H9 (cell line): ENCODE measurements around the gene RHEX. TPM values are rescaled to one million over a fixed set of nuclear protein-coding genes. Genes with fewer than 3 reads are reported as not detected.

ENCODE experiments used
- DNase-seq: peaks from one replicate; pipeline ENCODE4 v3.0.0-alpha.2; 2017
- H2AFZ ChIP-seq: one replicate; pipeline ENCODE4 v1.6.1; 2013; ENCODE audit warnings: mild to moderate bottlenecking, low read length, control low read depth, moderate library complexity
- H2AK5ac ChIP-seq: 2 replicates; pipeline ENCODE4 v1.6.1; 2013; ENCODE audit warnings: low read length, control low read depth, mixed read lengths; ENCODE audit not compliant: insufficient read length
- H2BK120ac ChIP-seq: one replicate; pipeline ENCODE4 v1.6.1; 2013; ENCODE audit warnings: low read depth, mild to moderate bottlenecking, low read length, control low read depth, inconsistent platforms; ENCODE audit not compliant: poor library complexity, severe bottlenecking
- H2BK12ac ChIP-seq: 2 replicates; pipeline ENCODE4 v1.6.1; 2013; ENCODE audit warnings: low read length, control low read depth, mixed read lengths, low read depth; ENCODE audit not compliant: insufficient read length
- H2BK15ac ChIP-seq: 2 replicates; pipeline ENCODE4 v1.6.1; 2013; ENCODE audit warnings: low read depth, low read length, control low read depth
- H2BK20ac ChIP-seq: one replicate; pipeline ENCODE4 v1.6.1; 2013; ENCODE audit warnings: low read depth, mild to moderate bottlenecking, low read length, control low read depth, inconsistent platforms; ENCODE audit not compliant: poor library complexity, severe bottlenecking
- H2BK5ac ChIP-seq: 2 replicates; pipeline ENCODE4 v1.6.1; 2013; ENCODE audit warnings: low read length, control low read depth, mixed read lengths; ENCODE audit not compliant: insufficient read length
- H3K14ac ChIP-seq: 2 replicates; pipeline ENCODE4 v1.6.1; 2013; ENCODE audit warnings: low read length, control low read depth; ENCODE audit not compliant: insufficient read depth
- H3K18ac ChIP-seq: 2 replicates; pipeline ENCODE4 v1.6.1; 2013; ENCODE audit warnings: low read depth, mild to moderate bottlenecking, mixed read lengths, low read length, control low read depth; ENCODE audit not compliant: insufficient read length
- H3K23ac ChIP-seq: 2 replicates; pipeline ENCODE4 v1.6.1; 2013; ENCODE audit warnings: low read length, control low read depth, mixed read lengths, low read depth; ENCODE audit not compliant: insufficient read length
- H3K23me2 ChIP-seq: 2 replicates; pipeline ENCODE4 v1.6.1; 2013; ENCODE audit warnings: low read depth, mild to moderate bottlenecking, mixed read lengths, low read length, control low read depth; ENCODE audit not compliant: insufficient read length, poor library complexity, severe bottlenecking
- H3K27ac ChIP-seq: 2 replicates; pipeline ENCODE4 v1.5.1; 2013; ENCODE audit warnings: low read length, control low read depth, mixed read lengths, low read depth; ENCODE audit not compliant: insufficient read length
- H3K27me3 ChIP-seq: 2 replicates; pipeline ENCODE4 v1.6.1; 2013; ENCODE audit warnings: low read length, control low read depth, inconsistent platforms; ENCODE audit not compliant: insufficient read depth
- H3K4ac ChIP-seq: 2 replicates; pipeline ENCODE4 v1.6.1; 2013; ENCODE audit warnings: low read depth, mild to moderate bottlenecking, control low read depth, inconsistent platforms, low read length, moderate library complexity
- H3K4me1 ChIP-seq: 2 replicates; pipeline ENCODE4 v1.6.1; 2013; ENCODE audit warnings: low read length, control low read depth, inconsistent platforms; ENCODE audit not compliant: insufficient read depth
- H3K4me2 ChIP-seq: 2 replicates; pipeline ENCODE4 v1.6.1; 2013; ENCODE audit warnings: low read length, control low read depth, mixed read lengths; ENCODE audit not compliant: insufficient read length, insufficient read depth
- H3K56ac ChIP-seq: 2 replicates; pipeline ENCODE4 v1.6.1; 2013; ENCODE audit warnings: low read depth, mild to moderate bottlenecking, mixed read lengths, low read length, control low read depth; ENCODE audit not compliant: insufficient read length
- H3K79me1 ChIP-seq: 2 replicates; pipeline ENCODE4 v1.6.1; 2013; ENCODE audit warnings: low read depth, mild to moderate bottlenecking, moderate library complexity, low read length, control low read depth, inconsistent platforms; ENCODE audit not compliant: insufficient read depth, poor library complexity, severe bottlenecking
- H3K79me2 ChIP-seq: 2 replicates; pipeline ENCODE4 v1.6.1; 2013; ENCODE audit warnings: low read length, control low read depth, inconsistent platforms; ENCODE audit not compliant: insufficient read depth
- H3K9ac ChIP-seq: 2 replicates; pipeline ENCODE4 v1.6.1; 2013; ENCODE audit warnings: low read length, control low read depth, mixed read lengths; ENCODE audit not compliant: insufficient read length; ENCODE audit errors: extremely low read depth
- H3K9me3 ChIP-seq: one replicate; pipeline ENCODE4 v1.6.1; 2013; ENCODE audit warnings: low read depth, low read length, inconsistent platforms; ENCODE audit not compliant: control insufficient read depth
- H3T11ph ChIP-seq: one replicate; pipeline ENCODE4 v1.6.1; 2013; ENCODE audit warnings: mild to moderate bottlenecking, low read length, control low read depth, inconsistent platforms
- H4K20me1 ChIP-seq: one replicate; pipeline ENCODE4 v1.6.1; 2013; ENCODE audit not compliant: control insufficient read depth, insufficient read length, insufficient read depth
- H4K5ac ChIP-seq: 2 replicates; pipeline ENCODE4 v1.6.1; 2013; ENCODE audit warnings: low read depth, mild to moderate bottlenecking, mixed read lengths, low read length, control low read depth; ENCODE audit not compliant: insufficient read length
- H4K8ac ChIP-seq: replicated peaks from 2 replicates; pipeline ENCODE4 v1.6.1; 2013; ENCODE audit warnings: low read length, control low read depth, mixed read lengths, low read depth; ENCODE audit not compliant: insufficient read length
- H4K91ac ChIP-seq: 2 replicates; pipeline ENCODE4 v1.6.1; 2013; ENCODE audit warnings: low read depth, mild to moderate bottlenecking, moderate library complexity, mixed read lengths, low read length, control low read depth; ENCODE audit not compliant: insufficient read length
- H3K27ac Mint-ChIP-seq, 3 experiments: 2 replicates in 2 of 3; 3 replicates in 1 of 3; pipeline ENCODE4 v1.8.0; 2020 to 2021; ENCODE audit warnings: mixed read lengths in 3 of 3, mild to moderate bottlenecking in 1 of 3, moderate library complexity in 1 of 3
- H3K27me3 Mint-ChIP-seq: 2 replicates; pipeline ENCODE4 v1.8.0; 2021; ENCODE audit warnings: low read depth, mild to moderate bottlenecking, moderate library complexity, mixed read lengths
- H3K36me3 Mint-ChIP-seq, 3 experiments: 2 replicates in 2 of 3; 3 replicates in 1 of 3; pipeline ENCODE4 v1.8.0; 2020 to 2021; ENCODE audit warnings: low read depth in 3 of 3, mixed read lengths in 3 of 3; ENCODE audit not compliant: insufficient read depth in 1 of 3
- H3K4me1 Mint-ChIP-seq, 2 experiments: 2 replicates each; pipeline ENCODE4 v1.8.0; 2020; ENCODE audit warnings: mixed read lengths in 2 of 2
- H3K4me3 Mint-ChIP-seq, 2 experiments: 2 replicates in 1 of 2; 3 replicates in 1 of 2; pipeline ENCODE4 v1.8.0; 2020 to 2021; ENCODE audit warnings: mild to moderate bottlenecking in 2 of 2, mixed read lengths in 2 of 2, moderate library complexity in 1 of 2
- H3K9me3 Mint-ChIP-seq, 2 experiments: 2 replicates in 1 of 2; 3 replicates in 1 of 2; pipeline ENCODE4 v1.8.0; 2020; ENCODE audit warnings: mild to moderate bottlenecking in 2 of 2, mixed read lengths in 2 of 2, moderate library complexity in 1 of 2
- WGBS: extraction: QIAGEN DNeasy Blood & Tissue Kit; methylation state at CpG from one replicate; pipeline ENCODE4 v1.1.7; 2013; ENCODE audit warnings: missing lambda C conversion rate, low lambda C conversion rate, mixed read lengths; ENCODE audit not compliant: insufficient read length; ENCODE audit errors: extremely low coverage; 5-methylcytosine and 5-hydroxymethylcytosine counted together
- total RNA-seq: library from RNA; stranded (reverse); gene quantifications from 2 replicates; pipeline ENCODE4 v1.2.1, GENCODE V29; 2021
- TF ChIP-seq, protein P1 (sequence below): fragments of 200-600 bp; sonication (generic); conservative IDR thresholded peaks from 3 replicates; pipeline ENCODE4 v1.8.0; 2021; ENCODE audit warnings: antibody characterized with exemption, mild to moderate bottlenecking

RHEX gene
- total RNA-seq, 1 experiment from 2014 or later, result not detected

DNA sequence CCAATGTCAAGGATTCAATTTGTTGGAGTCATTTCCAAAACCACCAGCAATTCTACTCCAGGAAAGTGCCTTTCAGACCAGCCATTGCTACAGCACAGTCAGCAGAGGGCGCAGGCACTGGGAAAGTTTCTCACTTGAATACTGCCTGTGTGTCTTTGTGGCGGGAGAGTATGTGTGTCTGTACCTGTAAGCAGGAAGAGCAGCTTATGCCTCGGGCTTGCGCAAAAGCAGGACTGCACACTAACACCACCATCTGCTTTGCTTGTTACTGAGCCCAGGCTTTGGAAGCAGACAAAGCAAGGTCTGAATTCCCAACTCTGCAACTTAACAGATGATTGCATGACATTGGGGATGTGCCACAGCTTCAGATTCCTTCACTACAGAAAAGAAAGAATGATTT is 22.3 kb upstream of the RHEX start:
- Histone ChIP-seq H3K23ac (no peak overlapping the region), H3K27ac (no peak overlapping the region), H2BK5ac (no peak overlapping the region), H3K4ac (no peak overlapping the region), H4K91ac (no peak overlapping the region), H3K27me3 (no peaks in the 10 kb centered on the region), H3K56ac (no peak overlapping the region), H3K9me3 (no peaks in the 10 kb centered on the region), H2BK120ac (no peak overlapping the region), H3K14ac (no peak overlapping the region), H3K23me2 (no peaks in the 10 kb centered on the region), H3K4me1 (no peaks in the 10 kb centered on the region), H2AK5ac (no peak overlapping the region), H3K4me2 (no peak overlapping the region), H3K79me1 (no peaks in the 10 kb centered on the region), H2BK12ac (no peak overlapping the region), H2BK15ac (no peak overlapping the region), H3K79me2 (no peaks in the 10 kb centered on the region), H2AFZ (no peak overlapping the region), H2BK20ac (no peak overlapping the region), H4K5ac (no peak overlapping the region), H4K8ac (no peak overlapping the region), H3K9ac (peak overlapping the region; percentile 12), H3T11ph (no peak overlapping the region), H3K18ac (no peak overlapping the region), H4K20me1 (no peaks in the 10 kb centered on the region)
- Mint-ChIP-seq H3K4me3 (no peak overlapping the region), H3K36me3 (no peaks in the 10 kb centered on the region), H3K27me3 (no peaks in the 10 kb centered on the region; the same call in 1 of the 2 replicates), H3K9me3 (no peaks in the 10 kb centered on the region; a peak in 3 of 5 replicates), H3K4me1 (peaks cover 2 to 8% of the 10 kb centered on the region in 2 experiments; a peak in 2 of 4 replicates), H3K27ac (no peak overlapping the region)
- WGBS, result no CpG with 5 or more reads among the region's 4 CpGs
- DNase-seq, result peak; percentile 83
- TF ChIP-seq, protein P1, sequence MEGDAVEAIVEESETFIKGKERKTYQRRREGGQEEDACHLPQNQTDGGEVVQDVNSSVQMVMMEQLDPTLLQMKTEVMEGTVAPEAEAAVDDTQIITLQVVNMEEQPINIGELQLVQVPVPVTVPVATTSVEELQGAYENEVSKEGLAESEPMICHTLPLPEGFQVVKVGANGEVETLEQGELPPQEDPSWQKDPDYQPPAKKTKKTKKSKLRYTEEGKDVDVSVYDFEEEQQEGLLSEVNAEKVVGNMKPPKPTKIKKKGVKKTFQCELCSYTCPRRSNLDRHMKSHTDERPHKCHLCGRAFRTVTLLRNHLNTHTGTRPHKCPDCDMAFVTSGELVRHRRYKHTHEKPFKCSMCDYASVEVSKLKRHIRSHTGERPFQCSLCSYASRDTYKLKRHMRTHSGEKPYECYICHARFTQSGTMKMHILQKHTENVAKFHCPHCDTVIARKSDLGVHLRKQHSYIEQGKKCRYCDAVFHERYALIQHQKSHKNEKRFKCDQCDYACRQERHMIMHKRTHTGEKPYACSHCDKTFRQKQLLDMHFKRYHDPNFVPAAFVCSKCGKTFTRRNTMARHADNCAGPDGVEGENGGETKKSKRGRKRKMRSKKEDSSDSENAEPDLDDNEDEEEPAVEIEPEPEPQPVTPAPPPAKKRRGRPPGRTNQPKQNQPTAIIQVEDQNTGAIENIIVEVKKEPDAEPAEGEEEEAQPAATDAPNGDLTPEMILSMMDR, result peak; percentile 91
